Neutrophil (primary cell): ENCODE measurements around the gene LRRC4C.

Experiments
- H3K27ac ChIP-seq: fragments of 200-600 bp; sonication (generic); 2 replicates; pipeline ENCODE4 v1.5.1; 2016; ENCODE audit warnings: mild to moderate bottlenecking, moderate library complexity
- H3K27me3 ChIP-seq: fragments of 200-600 bp; sonication (generic); 2 replicates; pipeline ENCODE4 v1.6.0; 2016; ENCODE audit warnings: mild to moderate bottlenecking
- H3K36me3 ChIP-seq: fragments of 200-600 bp; sonication (generic); 2 replicates; pipeline ENCODE4 v1.5.1; 2017
- H3K4me1 ChIP-seq, 2 experiments: fragments of 200-600 bp in 1 of 2; sonication (generic) in 1 of 2; 1 replicate in 1 of 2; 2 replicates in 1 of 2; pipeline versions ENCODE4 v1.5.1 to v1.6.1; 2013 to 2016; ENCODE audit warnings: low read depth in 1 of 2, low read length in 1 of 2, mild to moderate bottlenecking in 1 of 2, moderate library complexity in 1 of 2; ENCODE audit not compliant: control insufficient read depth in 1 of 2, insufficient read depth in 1 of 2
- H3K4me3 ChIP-seq, 2 experiments: fragments of 200-600 bp in 1 of 2; sonication (generic) in 1 of 2; 1 replicate in 1 of 2; 2 replicates in 1 of 2; pipeline ENCODE4 v1.5.1; 2013 to 2016; ENCODE audit warnings: low read depth in 1 of 2, low read length in 1 of 2, mild to moderate bottlenecking in 1 of 2, moderate library complexity in 1 of 2
- H3K9me3 ChIP-seq: fragments of 200-600 bp; sonication (generic); 2 replicates; pipeline ENCODE4 v1.5.1; 2016
- TF ChIP-seq, protein P1 (sequence below): fragments of 200-600 bp; sonication (generic); IDR thresholded peaks from 2 replicates; pipeline ENCODE4 v1.5.1; 2016; ENCODE audit warnings: antibody characterized with exemption

The LRRC4C gene

GRCh38 chr11:40100162-40100553 lies 1359.3 kb downstream of the LRRC4C start:
- H3K36me3 ChIP-seq, result no peaks in the 10 kb centered on the region
- no peak overlapping the region for H3K4me3 ChIP-seq
- no peaks in the 10 kb centered on the region for H3K27me3 ChIP-seq
- H3K9me3 ChIP-seq, result no peaks in the 10 kb centered on the region
- TF ChIP-seq, protein P1, sequence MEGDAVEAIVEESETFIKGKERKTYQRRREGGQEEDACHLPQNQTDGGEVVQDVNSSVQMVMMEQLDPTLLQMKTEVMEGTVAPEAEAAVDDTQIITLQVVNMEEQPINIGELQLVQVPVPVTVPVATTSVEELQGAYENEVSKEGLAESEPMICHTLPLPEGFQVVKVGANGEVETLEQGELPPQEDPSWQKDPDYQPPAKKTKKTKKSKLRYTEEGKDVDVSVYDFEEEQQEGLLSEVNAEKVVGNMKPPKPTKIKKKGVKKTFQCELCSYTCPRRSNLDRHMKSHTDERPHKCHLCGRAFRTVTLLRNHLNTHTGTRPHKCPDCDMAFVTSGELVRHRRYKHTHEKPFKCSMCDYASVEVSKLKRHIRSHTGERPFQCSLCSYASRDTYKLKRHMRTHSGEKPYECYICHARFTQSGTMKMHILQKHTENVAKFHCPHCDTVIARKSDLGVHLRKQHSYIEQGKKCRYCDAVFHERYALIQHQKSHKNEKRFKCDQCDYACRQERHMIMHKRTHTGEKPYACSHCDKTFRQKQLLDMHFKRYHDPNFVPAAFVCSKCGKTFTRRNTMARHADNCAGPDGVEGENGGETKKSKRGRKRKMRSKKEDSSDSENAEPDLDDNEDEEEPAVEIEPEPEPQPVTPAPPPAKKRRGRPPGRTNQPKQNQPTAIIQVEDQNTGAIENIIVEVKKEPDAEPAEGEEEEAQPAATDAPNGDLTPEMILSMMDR, result no peak
- H3K27ac ChIP-seq, result no peak overlapping the region
- H3K4me1 ChIP-seq, result no peaks in the 10 kb centered on the region

GRCh38 chr11:40099426-40100161 lies 1359.9 kb downstream of the LRRC4C start:
- Histone ChIP-seq H3K4me3 (no peak overlapping the region), H3K9me3 (no peaks in the 10 kb centered on the region), H3K27me3 (no peaks in the 10 kb centered on the region), H3K4me1 (no peaks in the 10 kb centered on the region), H3K36me3 (no peaks in the 10 kb centered on the region), H3K27ac (no peak overlapping the region)
- TF ChIP-seq, protein P1, result no peak

GRCh38 chr11:40095446-40095845 lies 1364.0 kb downstream of the LRRC4C start:
- TF ChIP-seq, protein P1, result no peak
- Histone ChIP-seq H3K36me3 (no peaks in the 10 kb centered on the region), H3K9me3 (no peaks in the 10 kb centered on the region), H3K4me3 (no peak overlapping the region), H3K4me1 (no peaks in the 10 kb centered on the region), H3K27ac (no peak overlapping the region), H3K27me3 (no peaks in the 10 kb centered on the region)

GRCh38 chr11:40094954-40095353 lies 1364.5 kb downstream of the LRRC4C start:
- TF ChIP-seq, protein P1, result no peak
- H3K4me3 ChIP-seq, result no peak overlapping the region
- no peaks in the 10 kb centered on the region for H3K4me1 ChIP-seq
- H3K36me3 ChIP-seq, result no peaks in the 10 kb centered on the region
- H3K27me3 ChIP-seq, result no peaks in the 10 kb centered on the region
- H3K27ac ChIP-seq, result no peak overlapping the region
- no peaks in the 10 kb centered on the region for H3K9me3 ChIP-seq

DNA sequence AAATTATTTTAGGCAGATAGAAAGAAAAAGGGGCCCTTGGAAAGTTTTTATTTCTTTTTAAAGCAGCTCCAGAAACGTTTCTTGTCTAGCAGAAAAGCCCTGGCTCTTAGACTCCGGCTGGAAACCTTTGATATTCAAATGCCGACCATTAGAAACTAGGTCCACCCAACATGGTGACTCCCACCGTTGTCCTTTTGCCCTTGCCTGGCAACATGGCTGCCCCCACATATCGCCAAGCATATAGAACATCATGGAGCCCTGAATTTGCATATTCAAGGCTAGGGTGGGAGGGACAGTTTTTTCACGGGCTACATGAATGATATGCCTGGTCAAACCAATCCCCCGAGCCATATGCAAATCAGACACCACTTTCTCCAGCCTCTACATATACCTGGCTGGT lies 1379.0 kb downstream of the LRRC4C start:
- H3K36me3 ChIP-seq, result no peaks in the 10 kb centered on the region
- no peaks in the 10 kb centered on the region for H3K27me3 ChIP-seq
- H3K4me1 ChIP-seq, result no peaks in the 10 kb centered on the region
- TF ChIP-seq, protein P1, result no peak
- no peaks in the 10 kb centered on the region for H3K9me3 ChIP-seq
- H3K4me3 ChIP-seq, result no peak overlapping the region
- no peak overlapping the region for H3K27ac ChIP-seq
